ENCODE data around the gene GATM.

GATM gene, protein sequence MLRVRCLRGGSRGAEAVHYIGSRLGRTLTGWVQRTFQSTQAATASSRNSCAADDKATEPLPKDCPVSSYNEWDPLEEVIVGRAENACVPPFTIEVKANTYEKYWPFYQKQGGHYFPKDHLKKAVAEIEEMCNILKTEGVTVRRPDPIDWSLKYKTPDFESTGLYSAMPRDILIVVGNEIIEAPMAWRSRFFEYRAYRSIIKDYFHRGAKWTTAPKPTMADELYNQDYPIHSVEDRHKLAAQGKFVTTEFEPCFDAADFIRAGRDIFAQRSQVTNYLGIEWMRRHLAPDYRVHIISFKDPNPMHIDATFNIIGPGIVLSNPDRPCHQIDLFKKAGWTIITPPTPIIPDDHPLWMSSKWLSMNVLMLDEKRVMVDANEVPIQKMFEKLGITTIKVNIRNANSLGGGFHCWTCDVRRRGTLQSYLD

DNA sequence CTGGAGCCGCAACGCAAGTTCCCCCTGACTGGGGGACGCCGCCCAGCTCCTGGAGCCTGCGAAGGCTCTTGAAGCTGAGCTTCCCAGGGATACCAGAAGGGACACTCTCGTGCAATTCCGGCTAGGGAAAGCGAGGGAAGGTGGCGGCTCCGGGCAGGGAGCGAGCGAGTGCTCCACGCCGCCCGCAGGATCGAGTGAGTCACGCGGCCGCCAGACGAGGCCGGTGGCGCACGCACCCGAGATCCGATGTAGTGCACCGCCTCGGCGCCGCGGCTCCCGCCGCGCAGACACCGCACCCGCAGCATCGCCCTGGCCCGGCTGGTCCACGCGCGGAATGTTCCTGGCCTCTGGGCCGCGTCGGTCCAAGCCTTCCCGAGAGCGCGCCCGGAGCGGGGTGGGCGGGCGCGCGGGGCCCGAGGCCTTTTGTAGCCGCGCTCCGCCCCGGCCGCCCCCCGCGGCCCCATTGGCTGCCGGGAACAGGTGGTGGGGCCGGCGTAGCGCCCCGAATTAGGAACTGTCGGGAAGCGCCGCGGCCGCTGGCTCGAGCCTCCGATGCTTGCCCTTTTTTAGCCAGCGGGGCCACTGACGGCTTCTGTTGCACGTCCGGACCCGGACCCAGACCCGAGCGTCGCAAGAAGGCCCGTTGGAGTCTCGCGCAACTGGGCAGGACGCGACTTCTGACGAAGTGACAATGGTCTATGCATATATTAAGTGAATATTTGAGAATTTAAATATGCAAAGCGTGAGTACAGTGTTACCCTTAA, at the start of gene GATM:
TSS of gene GATM (minus strand) at position 396 of the 764 bp plus-strand sequence. CDS start at position 305, 91 bp downstream.
- no peak for DNase-seq

DNA sequence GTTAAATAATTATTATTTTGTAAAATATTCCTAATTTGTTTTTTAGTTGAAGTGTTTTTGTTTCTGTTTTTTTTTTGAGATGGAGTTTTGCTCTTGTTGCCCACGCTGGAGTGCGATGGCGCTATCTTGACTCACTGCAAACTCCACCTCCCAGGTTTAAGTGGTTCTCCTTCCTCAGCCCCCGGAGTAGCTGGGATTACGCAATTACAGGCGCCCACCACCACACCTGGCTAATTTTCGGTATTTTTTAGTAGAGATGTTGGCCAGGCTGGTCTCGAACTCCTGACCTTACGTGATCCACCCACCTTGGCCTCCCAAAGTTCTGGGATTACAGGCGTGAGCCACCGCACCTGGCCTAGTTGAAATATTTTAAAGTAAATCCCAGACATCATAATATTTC, 48.7 kb upstream of the GATM start:
- no peak for DNase-seq

DNA sequence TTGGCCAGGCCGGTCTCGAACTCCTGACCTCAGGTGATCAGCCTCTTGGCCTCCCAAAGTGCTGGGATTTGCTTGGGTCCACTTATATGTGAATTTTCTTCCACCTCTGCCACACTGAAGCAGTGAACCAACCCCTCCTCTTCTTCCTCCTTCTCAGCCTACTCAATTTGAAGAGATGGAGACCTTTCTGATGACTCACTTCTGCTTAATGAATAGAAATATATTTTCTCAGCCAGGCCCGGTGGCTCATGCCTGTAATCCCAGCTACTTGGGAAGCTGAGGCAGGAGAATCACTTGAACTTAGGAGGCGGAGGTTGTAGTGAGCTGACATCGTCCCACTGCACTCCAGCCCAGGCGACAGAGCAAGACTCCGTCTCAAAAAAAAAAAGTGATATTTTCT, 46.8 kb upstream of the GATM start:
- no peak for DNase-seq

DNA sequence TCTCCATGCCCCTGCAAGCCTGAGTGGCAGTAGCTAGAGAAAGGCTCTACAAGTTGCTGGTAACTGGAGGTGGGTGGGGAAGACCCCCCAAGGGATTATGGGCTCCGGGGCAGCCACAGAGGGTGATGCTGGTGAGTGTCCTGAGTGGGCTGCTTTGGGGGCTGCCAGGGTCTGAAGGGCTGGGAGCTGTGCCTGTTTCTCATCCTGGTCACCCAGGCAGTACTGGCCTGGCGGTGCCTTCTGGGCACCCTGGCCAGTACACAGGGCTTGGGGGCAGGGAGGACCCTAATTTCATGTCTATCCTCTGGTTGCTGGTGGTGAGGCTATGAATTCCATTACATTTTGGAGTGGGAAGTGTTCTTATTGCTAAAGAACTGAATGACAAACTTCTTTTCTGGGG, 46.1 kb upstream of the GATM start:
- no peak for DNase-seq

DNA sequence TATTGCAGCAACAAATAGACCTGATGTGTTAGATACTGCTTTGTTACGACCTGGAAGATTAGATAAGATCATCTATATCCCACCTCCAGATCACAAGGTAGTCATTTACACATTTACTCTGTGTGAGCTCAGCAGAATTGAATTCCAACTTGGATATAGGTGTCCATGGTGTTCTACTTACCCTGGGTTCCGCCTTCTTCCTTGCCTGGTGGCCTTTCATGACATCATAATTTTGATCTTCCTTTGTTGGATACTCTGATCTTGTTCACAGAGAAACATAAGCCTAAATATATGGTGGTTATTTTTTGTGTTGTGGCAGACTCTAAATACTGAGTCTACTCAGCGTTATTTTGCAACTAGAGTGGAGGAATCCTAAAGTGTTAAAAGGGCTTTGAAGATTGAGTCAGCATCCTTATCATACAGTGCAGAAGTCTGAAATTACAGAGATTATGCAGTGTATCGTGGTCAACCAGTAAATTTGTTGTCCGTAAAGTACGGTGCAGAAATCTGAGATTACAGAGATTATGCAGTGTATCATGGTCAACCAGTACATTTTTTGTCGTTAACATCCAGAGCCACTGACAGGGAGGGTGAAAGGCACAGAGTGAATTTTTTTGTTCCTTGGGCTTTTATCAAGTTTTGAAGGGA, 39.1 kb upstream of the GATM start:
- no peak for DNase-seq

DNA sequence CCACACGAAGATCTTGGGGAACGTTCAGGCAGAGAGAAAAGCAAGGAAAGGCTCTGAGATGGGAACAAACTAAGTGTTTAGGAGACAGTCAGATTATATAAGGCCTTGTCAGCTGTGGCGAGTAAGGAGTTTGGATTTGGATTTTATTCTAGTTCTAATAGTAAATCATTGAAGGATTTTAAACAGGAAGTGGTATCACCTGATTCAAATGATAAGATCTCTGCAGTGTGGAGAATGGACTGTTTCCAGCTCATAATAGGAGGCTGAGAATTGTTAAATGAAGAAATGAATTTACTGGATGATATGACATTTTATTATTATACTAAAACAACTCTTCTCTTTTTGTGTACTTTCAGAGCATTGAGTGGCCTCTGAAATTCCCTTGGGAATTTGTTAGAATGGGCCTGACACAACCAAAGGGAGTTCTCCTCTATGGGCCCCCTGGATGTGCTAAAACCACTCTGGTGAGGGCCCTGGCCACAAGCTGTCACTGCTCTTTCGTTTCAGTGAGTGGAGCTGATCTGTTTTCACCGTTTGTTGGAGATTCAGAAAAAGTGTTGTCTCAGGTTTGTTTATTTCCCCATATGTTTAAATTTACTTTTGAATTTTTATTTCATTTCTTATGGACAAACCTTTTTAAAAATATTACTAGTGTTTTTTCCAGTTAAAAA, 36.0 kb upstream of the GATM start:
- no peak for DNase-seq

DNA sequence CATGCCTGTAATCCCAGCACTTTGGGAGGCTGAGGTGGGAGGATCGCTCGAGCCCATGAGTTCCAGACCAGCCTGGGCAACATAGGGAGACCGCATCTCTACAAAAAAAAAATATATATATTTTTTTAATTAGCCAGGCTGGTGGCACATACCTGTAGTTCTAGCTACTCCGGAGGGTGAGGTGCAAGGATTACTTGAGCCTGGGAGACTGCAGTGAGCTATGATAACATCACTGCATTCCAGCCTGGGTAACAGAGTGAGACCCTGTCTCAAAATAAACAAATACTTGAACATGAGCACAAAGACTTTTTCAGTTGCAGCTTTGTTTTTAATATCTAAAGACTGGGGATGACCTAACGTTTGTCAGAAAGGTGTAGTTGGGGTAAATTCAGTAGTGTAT, 31.3 kb upstream of the GATM start:
- no peak for DNase-seq

DNA sequence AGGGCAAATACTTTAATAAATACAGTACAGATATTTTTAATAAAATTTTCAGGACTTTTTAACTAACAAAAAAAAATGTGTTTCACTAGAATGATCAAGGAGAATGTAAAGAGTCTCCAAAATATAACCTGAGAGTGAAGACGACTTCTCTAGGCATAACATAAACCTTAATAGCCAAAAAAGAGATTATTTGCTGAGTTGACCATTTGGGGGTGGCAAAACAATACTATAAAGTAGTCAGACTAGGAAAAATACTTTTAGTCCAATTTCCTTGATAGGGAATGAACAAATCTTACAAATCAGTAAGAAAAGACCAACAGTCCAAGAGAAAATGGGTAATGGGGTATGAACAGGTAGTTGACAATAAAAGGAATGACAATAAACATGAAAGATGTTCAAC, 29.4 kb upstream of the GATM start:
- DNase-seq, result no peak

DNA sequence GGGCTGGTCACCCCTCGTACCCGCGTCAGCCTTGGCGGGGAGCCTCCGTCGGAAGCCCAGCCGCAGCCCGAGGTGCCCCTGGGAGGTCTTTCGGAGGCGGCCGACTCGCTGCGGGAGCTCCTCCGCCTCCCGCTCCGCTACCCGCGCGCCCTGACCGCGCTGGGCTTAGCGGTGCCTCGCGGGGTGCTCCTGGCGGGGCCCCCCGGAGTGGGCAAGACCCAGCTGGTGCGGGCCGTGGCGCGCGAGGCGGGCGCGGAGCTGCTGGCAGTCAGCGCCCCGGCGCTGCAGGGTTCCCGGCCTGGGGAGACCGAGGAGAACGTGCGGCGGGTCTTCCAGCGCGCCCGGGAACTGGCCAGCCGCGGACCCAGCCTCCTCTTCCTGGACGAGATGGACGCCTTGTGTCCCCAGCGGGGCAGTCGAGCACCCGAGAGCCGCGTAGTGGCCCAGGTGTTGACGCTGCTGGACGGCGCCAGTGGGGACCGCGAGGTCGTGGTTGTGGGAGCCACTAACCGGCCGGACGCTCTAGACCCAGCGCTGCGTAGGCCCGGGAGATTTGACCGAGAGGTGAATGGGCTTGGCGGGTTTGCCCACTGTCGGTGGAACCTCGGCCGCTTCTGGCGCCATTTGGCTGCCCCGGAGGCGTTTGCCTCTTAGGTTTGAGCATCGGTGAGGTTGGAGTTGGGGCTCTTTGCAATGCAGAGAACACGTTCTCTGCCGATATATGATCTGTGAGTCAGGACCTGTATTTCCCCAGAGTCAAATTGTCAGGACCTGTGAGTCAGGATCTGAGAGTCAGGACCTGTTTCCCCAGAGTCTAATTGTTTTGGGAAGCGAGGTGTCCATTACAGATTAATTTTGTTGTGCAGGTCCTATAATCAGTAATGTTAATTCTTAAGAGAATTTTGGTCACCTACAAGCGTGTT, 24.9 kb upstream of the GATM start:
- DNase-seq, result no peak

DNA sequence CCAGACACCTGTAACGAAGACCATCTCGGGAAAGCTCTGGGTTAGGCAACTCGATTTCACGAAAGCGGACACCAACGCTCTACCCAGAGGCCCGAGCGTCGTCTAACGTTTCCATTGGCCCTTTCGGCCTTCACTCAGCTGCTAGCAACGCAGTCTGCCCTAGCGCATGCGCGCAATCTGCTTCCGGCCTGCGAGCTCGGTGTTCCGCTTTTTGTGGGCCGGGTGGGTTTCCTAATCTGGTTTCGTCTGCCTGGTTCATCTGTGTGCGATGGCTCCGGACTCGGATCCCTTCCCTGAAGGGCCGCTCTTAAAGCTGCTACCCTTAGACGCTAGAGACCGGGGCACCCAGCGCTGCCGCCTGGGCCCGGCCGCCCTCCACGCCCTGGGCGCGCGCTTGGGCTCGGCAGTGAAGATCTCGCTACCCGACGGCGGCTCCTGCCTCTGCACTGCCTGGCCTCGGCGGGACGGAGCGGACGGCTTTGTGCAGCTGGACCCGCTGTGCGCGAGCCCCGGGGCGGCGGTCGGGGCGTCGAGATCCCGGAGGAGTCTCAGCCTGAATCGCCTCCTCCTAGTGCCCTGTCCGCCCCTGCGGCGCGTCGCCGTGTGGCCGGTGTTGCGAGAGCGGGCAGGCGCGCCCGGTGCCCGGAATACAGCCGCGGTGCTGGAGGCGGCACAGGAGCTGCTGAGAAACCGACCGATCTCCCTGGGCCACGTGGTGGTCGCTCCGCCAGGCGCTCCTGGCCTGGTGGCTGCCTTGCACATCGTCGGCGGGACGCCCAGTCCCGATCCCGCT, 24.0 kb upstream of the GATM start:
- DNase-seq, result peak; percentile 96

DNA sequence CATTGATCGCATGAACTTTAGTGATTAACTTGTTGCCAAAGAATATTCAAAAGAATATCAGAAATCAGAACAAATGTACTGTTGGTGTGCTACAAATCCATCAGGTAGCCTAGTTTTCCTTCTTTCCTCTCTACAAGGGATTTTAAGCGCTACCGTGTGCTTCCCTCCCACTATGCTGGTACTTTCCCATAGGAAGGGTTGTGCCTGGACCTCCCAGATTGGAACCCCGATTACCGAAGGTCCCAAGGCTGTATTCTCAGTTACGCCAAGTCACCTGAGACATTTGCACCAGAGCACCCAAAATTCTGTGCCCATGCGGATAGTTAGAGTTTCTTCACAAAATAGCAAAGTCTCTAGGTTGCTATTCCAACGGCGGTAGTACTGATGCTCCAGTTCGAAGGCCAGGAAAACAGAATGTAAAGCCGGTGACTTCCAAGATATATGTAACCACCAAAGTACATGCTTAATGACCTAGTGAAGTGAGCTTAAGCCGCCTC, 23.4 kb upstream of the GATM start:
- no peak for DNase-seq

DNA sequence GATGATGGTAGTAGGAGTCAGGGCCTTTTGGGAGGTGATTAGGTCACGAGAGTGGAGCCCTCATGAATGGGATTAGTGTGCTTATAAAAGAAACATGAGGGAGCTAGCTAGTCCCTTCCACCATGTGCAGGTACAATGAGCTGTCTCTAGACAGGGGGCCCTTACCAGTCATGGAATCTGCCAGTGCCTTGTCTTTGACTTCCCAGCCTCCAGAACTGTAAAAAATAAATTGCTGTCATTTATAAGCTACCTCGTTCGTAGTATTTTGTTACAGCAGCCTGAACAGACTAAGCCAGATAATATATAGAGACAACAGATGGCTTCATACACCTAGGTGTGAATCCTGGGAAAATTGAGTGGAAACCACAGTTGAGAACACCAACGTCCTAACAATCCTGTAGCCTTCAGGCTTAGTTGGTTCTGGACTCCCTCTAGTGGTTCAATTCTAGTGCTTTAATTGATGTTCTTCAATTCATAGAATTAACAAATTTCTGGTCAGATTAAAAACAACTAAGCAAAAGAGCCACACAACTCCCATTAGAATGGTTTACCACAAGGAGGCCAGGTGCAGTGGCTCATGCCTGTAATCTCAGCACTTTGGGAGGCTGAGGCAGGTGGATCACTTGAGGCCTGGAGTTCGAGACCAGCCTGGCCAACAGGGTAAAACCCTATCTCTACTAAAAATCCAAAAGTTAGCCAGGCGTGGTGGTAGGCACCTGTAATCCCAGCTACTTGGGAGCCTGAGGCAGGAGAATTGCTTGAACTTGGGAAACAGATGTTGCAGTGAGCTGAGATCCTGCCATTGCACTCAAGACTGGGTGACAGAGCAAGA, 21.3 kb upstream of the GATM start:
- DNase-seq, result peak; percentile 14

DNA sequence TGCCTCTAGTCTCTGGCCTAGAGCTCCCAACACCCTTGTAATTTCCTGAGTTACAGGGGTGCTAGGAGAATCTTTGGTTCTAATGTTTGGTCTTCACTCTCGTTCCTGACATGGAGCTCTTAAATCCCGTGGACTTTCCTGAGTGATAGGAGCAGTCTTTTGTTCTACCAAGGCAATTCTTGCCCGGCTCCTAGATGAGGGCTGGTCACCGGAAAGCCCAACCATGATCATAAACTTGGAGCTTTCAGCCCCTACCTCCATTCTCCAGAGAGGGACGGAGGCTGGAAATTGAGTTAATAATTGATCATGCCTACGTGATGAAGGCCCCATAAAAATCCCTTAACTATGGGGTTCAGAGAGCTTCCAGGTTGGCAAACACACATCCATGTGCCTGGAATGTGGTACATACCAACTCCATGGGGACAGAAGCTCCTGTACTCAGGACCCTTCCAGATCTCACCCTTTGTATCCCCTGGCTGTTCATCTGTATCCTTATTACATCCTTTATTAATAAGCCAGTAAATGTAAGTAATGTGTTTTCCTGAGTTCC, 18.8 kb upstream of the GATM start:
- no peak for DNase-seq

DNA sequence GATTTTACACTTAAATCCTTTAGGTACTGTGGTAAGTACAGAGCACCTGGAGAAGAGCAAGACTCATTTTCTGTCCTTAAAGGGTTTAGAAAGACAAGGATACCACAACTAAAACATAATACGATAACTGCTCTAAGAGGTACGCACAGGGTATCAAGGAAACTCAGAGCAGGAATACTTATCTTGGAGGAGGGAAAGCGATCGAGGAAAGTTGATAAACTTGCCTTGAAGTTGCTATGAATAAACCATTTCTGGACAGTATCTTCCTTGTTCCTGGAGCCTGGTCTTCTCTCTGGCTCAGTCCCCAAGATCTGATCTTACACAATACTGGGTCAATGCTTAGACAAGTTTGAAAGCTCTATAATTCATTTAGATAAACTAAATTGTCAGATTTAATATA, 17.6 kb upstream of the GATM start:
- no peak for DNase-seq

DNA sequence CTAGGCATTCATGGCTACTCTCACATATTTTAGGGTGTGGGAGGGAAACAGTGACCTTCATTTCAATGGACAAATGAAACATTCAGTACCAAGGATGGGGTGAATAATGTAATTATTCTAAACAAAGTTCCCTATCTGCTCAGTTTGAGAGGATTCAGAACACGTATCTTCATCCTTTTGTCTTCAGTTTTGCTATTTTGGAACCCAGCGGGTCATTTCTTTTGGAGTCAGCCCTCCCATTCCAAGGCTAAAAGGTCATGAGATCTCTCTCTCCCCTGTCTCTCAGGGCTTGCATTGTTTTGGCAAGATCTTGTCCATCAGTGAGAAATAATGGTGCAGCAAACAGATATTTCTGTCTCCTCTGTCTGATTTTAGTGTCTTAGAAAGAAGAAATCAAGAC, 16.3 kb upstream of the GATM start:
- no peak for DNase-seq

DNA sequence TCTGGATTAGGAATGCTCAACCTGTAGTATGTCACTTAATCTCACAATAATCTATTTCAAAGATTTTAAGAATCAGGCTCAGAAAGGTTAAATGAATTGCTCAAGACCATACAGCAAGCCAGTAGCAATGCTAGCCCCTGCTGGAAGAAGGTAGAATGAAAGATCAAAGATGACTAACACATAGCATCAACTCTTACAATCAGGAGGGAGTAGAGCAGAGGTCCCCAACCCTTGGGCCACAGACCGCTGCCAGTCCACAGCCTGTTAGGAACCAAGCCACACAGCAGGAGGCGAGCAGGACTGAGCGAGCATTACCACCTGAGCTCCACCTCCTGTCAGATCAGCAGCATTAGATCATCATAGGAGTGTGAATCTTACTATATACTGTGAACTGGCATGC, 15.5 kb upstream of the GATM start:
- no peak for DNase-seq

DNA sequence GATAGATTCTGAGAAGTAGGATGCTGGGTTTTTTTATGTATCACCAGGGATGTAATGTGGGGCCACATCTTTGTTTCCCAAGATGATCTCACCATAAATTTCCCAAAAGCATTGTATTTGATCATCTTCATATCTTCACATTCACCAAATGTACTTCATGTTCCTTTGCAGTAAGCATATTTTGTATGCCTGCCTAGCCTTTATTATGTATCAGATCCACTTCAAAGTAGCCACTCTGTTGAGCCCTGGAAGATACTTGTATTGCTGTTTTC, 14.2 kb upstream of the GATM start:
- no peak for DNase-seq

DNA sequence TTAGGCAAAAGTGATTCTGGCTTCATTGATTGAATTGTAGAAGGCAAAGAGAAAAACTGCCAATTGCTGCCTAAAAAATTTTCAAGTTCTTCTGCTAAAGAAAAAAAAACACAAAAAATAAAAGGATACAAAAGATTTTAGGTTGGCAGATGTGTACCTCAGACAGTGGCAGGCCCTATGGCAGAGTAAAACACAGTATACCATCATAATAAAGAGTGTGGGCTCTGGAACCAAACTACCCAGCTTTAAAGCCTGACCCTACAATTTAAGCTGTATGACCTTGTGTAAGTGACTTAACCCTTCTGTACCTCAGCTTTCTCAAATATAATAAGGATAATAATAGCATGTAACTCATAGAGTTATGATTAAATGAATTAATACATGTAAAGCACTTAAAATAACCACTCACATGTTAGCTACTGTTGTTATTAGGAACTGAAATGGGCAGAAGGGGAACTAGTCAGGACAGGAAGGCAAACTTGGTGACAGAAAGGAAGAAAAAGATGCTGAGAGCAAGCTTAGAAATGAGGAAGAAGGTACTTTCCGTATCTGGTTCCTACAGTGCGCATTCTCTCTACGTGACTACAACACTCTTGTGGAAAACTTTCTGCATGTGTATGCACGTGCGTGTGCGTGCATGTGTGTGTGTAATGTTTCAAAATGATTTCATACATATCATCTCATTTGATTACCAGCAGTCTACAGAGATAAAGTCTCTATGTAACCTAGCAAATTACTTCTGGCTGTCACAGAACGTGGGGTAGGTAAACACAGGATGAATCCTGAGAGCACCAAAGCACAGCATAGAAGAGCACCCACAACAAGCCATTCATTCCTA, 13.6 kb upstream of the GATM start:
- DNase-seq, result no peak

DNA sequence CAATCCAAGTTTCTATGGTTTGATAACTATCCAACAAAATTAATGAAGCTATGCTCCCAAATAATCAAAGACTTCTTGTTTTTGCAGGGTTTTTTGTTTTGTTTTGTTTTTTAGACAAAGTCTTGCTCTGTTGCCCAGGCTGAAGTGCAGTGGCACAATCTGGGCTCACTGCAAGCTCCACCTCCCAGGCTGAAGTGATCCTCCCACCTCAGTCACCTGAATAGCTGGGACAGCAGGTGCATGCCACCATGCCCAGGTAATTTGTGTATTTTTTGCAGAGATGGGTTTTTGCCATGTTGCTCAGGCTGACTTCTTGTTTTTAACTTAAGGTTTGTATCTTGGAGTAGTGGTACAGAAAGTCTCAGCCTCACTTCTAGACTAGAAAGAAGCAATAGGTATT, 11.0 kb upstream of the GATM start:
- no peak for DNase-seq

Measured in NCI-H774 (cell line).